Astrocyte of the cerebellum (primary cell): Measurements from ENCODE around the gene MRPS6.

Source experiments
- DNase-seq: peaks from one replicate; pipeline ENCODE4 v3.0.0-alpha.2; 2011; ENCODE audit warnings: low read depth
- H3K4me3 ChIP-seq: 2 replicates; pipeline ENCODE4 v1.5.1; 2011; ENCODE audit warnings: mild to moderate bottlenecking, low read depth, low read length, moderate library complexity
- CTCF ChIP-seq: IDR thresholded peaks from 2 replicates; pipeline ENCODE4 v1.5.1; 2012; ENCODE audit warnings: low read length, low read depth, moderate library complexity, mild to moderate bottlenecking; ENCODE audit errors: missing control alignments
- in situ Hi-C: cut with HindIII; loops from 2 replicates; pipeline ENCODE4 v1.10.0; 2017; ENCODE audit warnings: low sequenced_read_pairs

The MRPS6 gene

GRCh38 chr21:34191876-34192275 lies 118.5 kb downstream of the MRPS6 start:
- no peak for TF ChIP-seq CTCF
- no peak overlapping the region for H3K4me3 ChIP-seq
- in situ Hi-C loops = no loop called here
- no peak for DNase-seq
